MM.1S (cell line): Measurements from ENCODE around the gene PTPRN.

Experiments
- DNase-seq: peaks from one replicate; pipeline ENCODE4 v3.0.0-alpha.2; 2015
- H2AFZ ChIP-seq: fragments of 300-600 bp; sonication (generic); 2 replicates; pipeline ENCODE4 v1.6.0; 2016; ENCODE audit warnings: antibody characterized with exemption, low read length
- H3F3A ChIP-seq: fragments of 300-600 bp; sonication (generic); 2 replicates; pipeline ENCODE4 v1.6.1; 2016; ENCODE audit warnings: mild to moderate bottlenecking, antibody characterized with exemption, low read length, moderate library complexity, mixed read lengths; ENCODE audit not compliant: insufficient read depth
- H3K27ac ChIP-seq: fragments of 300-600 bp; sonication (generic); 2 replicates; pipeline ENCODE4 v1.5.1; 2016; ENCODE audit warnings: mild to moderate bottlenecking, low read length
- H3K27me3 ChIP-seq: fragments of 300-600 bp; sonication (generic); replicated peaks from 2 replicates; pipeline ENCODE4 v1.6.0; 2016; ENCODE audit warnings: low read length; ENCODE audit not compliant: insufficient read depth
- H3K36me3 ChIP-seq: fragments of 300-600 bp; sonication (generic); replicated peaks from 2 replicates; pipeline ENCODE4 v1.6.1; 2016; ENCODE audit warnings: mild to moderate bottlenecking, low read length, mixed read lengths; ENCODE audit not compliant: insufficient read depth
- H3K4me1 ChIP-seq: fragments of 300-600 bp; sonication (generic); 2 replicates; pipeline ENCODE4 v1.6.1; 2016; ENCODE audit warnings: low read length, mixed read lengths
- H3K4me2 ChIP-seq: fragments of 300-600 bp; sonication (generic); 2 replicates; pipeline ENCODE4 v1.6.0; 2016; ENCODE audit warnings: low read depth, low read length
- H3K4me3 ChIP-seq: fragments of 300-600 bp; sonication (generic); 2 replicates; pipeline ENCODE4 v1.5.1; 2016; ENCODE audit warnings: low read length, mixed read lengths
- H3K79me2 ChIP-seq: fragments of 300-600 bp; sonication (generic); 2 replicates; pipeline ENCODE4 v1.6.1; 2016; ENCODE audit warnings: mixed run types, low read length, mixed read lengths
- H3K9ac ChIP-seq: fragments of 300-600 bp; sonication (generic); 2 replicates; pipeline ENCODE4 v1.6.1; 2016; ENCODE audit warnings: low read length, mixed read lengths
- H3K9me2 ChIP-seq: fragments of 300-600 bp; sonication (generic); replicated peaks from 2 replicates; pipeline ENCODE4 v1.6.1; 2016; ENCODE audit warnings: mild to moderate bottlenecking, low read length, mixed read lengths; ENCODE audit not compliant: insufficient read depth
- H3K9me3 ChIP-seq: fragments of 300-600 bp; sonication (generic); replicated peaks from 2 replicates; pipeline ENCODE4 v1.6.1; 2016; ENCODE audit warnings: mild to moderate bottlenecking, low read length, mixed read lengths; ENCODE audit not compliant: insufficient read depth
- H4K20me1 ChIP-seq: fragments of 300-600 bp; sonication (generic); 2 replicates; pipeline ENCODE4 v1.6.1; 2016; ENCODE audit warnings: mild to moderate bottlenecking, low read length, moderate library complexity, mixed read lengths; ENCODE audit not compliant: insufficient read depth
- CTCF ChIP-seq: fragments of 300-600 bp; sonication (generic); IDR thresholded peaks from 2 replicates; pipeline ENCODE4 v1.5.1; 2016; ENCODE audit warnings: antibody characterized with exemption, low read length, mixed read lengths
- EZH2 ChIP-seq: fragments of 300-600 bp; sonication (generic); optimal IDR thresholded peaks from 2 replicates; pipeline ENCODE3; 2017; ENCODE audit warnings: low read depth, mild to moderate bottlenecking, antibody characterized with exemption, low read length, mixed read lengths
- EZH2phosphoT487 ChIP-seq: fragments of 300-600 bp; sonication (generic); IDR thresholded peaks from 2 replicates; pipeline ENCODE4 v1.6.1; 2018; ENCODE audit warnings: antibody characterized with exemption, low read length

PTPRN gene

GRCh38 chr2:219350215-219350614 lies 41.0 kb upstream of the PTPRN start:
- Histone ChIP-seq H3K4me2 (no peak overlapping the region), H4K20me1 (no peaks in the 10 kb centered on the region), H3K9ac (no peak overlapping the region), H3K79me2 (no peaks in the 10 kb centered on the region), H3K27ac (no peak overlapping the region), H3K4me3 (no peak overlapping the region), H3K36me3 (no peaks in the 10 kb centered on the region), H3K4me1 (no peaks in the 10 kb centered on the region), H3K9me2 (no peaks in the 10 kb centered on the region), H3K27me3 (peaks cover 6% of the 10 kb centered on the region; the same call in 1 of the 2 replicates), H2AFZ (no peak overlapping the region), H3K9me3 (no peaks in the 10 kb centered on the region), H3F3A (no peaks in the 10 kb centered on the region)
- no peak for DNase-seq
- no peak for TF ChIP-seq EZH2phosphoT487
- TF ChIP-seq EZH2: no peak
- TF ChIP-seq CTCF: no peak

- Histone ChIP-seq H2AFZ (no peak overlapping the region), H3K4me3 (no peak overlapping the region), H3K4me2 (no peak overlapping the region), H3K36me3 (no peaks in the 10 kb centered on the region), H3K27me3 (peaks cover 2% of the 10 kb centered on the region; the same call in 1 of the 2 replicates), H3K79me2 (no peaks in the 10 kb centered on the region), H3K4me1 (no peaks in the 10 kb centered on the region), H3K9me2 (no peaks in the 10 kb centered on the region), H3K27ac (no peak overlapping the region), H3F3A (no peaks in the 10 kb centered on the region), H3K9ac (no peak overlapping the region), H3K9me3 (no peaks in the 10 kb centered on the region), H4K20me1 (no peaks in the 10 kb centered on the region)
- no peak for DNase-seq
- no peak for TF ChIP-seq EZH2
- no peak for TF ChIP-seq CTCF
- TF ChIP-seq EZH2phosphoT487: no peak
These were observed 35.7 kb upstream of the PTPRN start for GRCh38 chr2:219344751-219345430.

- Histone ChIP-seq H3F3A (no peaks in the 10 kb centered on the region), H3K9ac (no peak overlapping the region), H3K27me3 (peaks cover 10% of the 10 kb centered on the region; the same call in 1 of the 2 replicates), H3K9me2 (no peaks in the 10 kb centered on the region), H3K4me3 (no peak overlapping the region), H3K36me3 (no peaks in the 10 kb centered on the region), H2AFZ (no peak overlapping the region), H3K4me1 (no peaks in the 10 kb centered on the region), H3K9me3 (no peaks in the 10 kb centered on the region), H4K20me1 (no peaks in the 10 kb centered on the region), H3K27ac (no peak overlapping the region), H3K79me2 (no peaks in the 10 kb centered on the region), H3K4me2 (no peak overlapping the region)
- DNase-seq: no peak
- no peak for TF ChIP-seq EZH2phosphoT487
- TF ChIP-seq CTCF: no peak
- no peak for TF ChIP-seq EZH2
These were observed 26.2 kb upstream of the PTPRN start for GRCh38 chr2:219335373-219335786.
